OCI-LY7 (cell line): ENCODE data around the gene NDUFS8. TPM values are rescaled to one million over a fixed set of nuclear protein-coding genes. Genes with fewer than 3 reads are reported as not detected.
A peak's percentile ranks its signal among the peaks of the same experiment; 100 is the strongest.

Source experiments
- BruUV-seq: library from RNA; stranded (reverse); fragments of 400-500 nt; replicated peaks from 2 replicates; lab custom pipeline; 2021; lab: Mats Ljungman, UMichigan
- CTCF ChIA-PET: fragments of 300-600 bp; sonication (Branson Sonifier 250); formaldehyde crosslinking; loops from one replicate; lab custom pipeline; 2022; ENCODE audit warnings: antibody characterized with exemption; ENCODE audit not compliant: unreplicated experiment; lab: Charles Lee
- POLR2A ChIA-PET: fragments of 300-600 bp; sonication (Branson Sonifier 250); formaldehyde crosslinking; loops from one replicate; lab custom pipeline; 2022; ENCODE audit warnings: antibody characterized with exemption; lab: Charles Lee
- DNase-seq: peaks from one replicate; pipeline ENCODE4 v3.0.0-alpha.2; 2015; ENCODE audit warnings: low spot score
- H2AFZ ChIP-seq: fragments of 200-600 bp; sonication (generic), shearing (Covaris generic); 2 replicates; pipeline ENCODE4 v1.6.1; 2014; ENCODE audit warnings: mild to moderate bottlenecking, antibody characterized with exemption, low read length, moderate library complexity
- H3K27ac ChIP-seq: fragments of 200-600 bp; sonication (generic); 2 replicates; pipeline ENCODE4 v1.5.1; 2014; ENCODE audit warnings: mixed run types, low read depth, mild to moderate bottlenecking, moderate library complexity, low read length, inconsistent platforms; ENCODE audit not compliant: poor library complexity, severe bottlenecking
- H3K36me3 ChIP-seq: fragments of 200-600 bp; sonication (generic); 2 replicates; pipeline ENCODE4 v1.6.1; 2014; ENCODE audit warnings: mild to moderate bottlenecking, antibody characterized with exemption, low read length, moderate library complexity, mixed read lengths; ENCODE audit not compliant: insufficient read depth
- H3K4me1 ChIP-seq: fragments of 200-600 bp; sonication (generic); 2 replicates; pipeline ENCODE4 v1.5.1; 2014; ENCODE audit warnings: mild to moderate bottlenecking, low read length; ENCODE audit not compliant: insufficient read depth, poor library complexity, severe bottlenecking
- H3K4me2 ChIP-seq: fragments of 200-600 bp; sonication (generic); 2 replicates; pipeline ENCODE4 v1.6.1; 2014; ENCODE audit warnings: mild to moderate bottlenecking, low read length
- H3K4me3 ChIP-seq: fragments of 200-600 bp; sonication (generic); 2 replicates; pipeline ENCODE4 v1.5.1; 2014; ENCODE audit warnings: mild to moderate bottlenecking, low read depth, low read length; ENCODE audit not compliant: poor library complexity, severe bottlenecking
- H3K79me2 ChIP-seq: fragments of 200-600 bp; sonication (generic); 2 replicates; pipeline ENCODE4 v1.6.1; 2016; ENCODE audit warnings: low read depth, mild to moderate bottlenecking, low read length, moderate library complexity, mixed read lengths; ENCODE audit not compliant: insufficient read depth
- H3K9me2 ChIP-seq: fragments of 200-600 bp; sonication (generic); 2 replicates; pipeline ENCODE4 v1.6.1; 2016; ENCODE audit warnings: mild to moderate bottlenecking, low read length, mixed read lengths; ENCODE audit not compliant: insufficient read depth
- H3K9me3 ChIP-seq: fragments of 200-600 bp; sonication (generic); 2 replicates; pipeline ENCODE4 v1.6.1; 2014; ENCODE audit warnings: mild to moderate bottlenecking, mixed run types, low read length, mixed read lengths
- H4K20me1 ChIP-seq: fragments of 200-600 bp; sonication (generic); 2 replicates; pipeline ENCODE4 v1.6.1; 2014; ENCODE audit warnings: mild to moderate bottlenecking, antibody characterized with exemption, low read length, moderate library complexity, mixed read lengths; ENCODE audit not compliant: insufficient read depth
- EZH2phosphoT487 ChIP-seq: fragments of 200-600 bp; sonication (generic); IDR thresholded peaks from 2 replicates; pipeline ENCODE4 v1.6.1; 2018; ENCODE audit warnings: low read depth, borderline replicate concordance, mild to moderate bottlenecking, mixed run types, antibody characterized with exemption, low read length, moderate library complexity, mixed read lengths
- intact Hi-C: fragments of 100-400 bp; cut with micrococcal nuclease; formaldehyde crosslinking; loops from one replicate; pipeline ENCODE4 v1.10.0; 2022; ENCODE audit not compliant: unreplicated experiment
- total RNA-seq, 2 experiments: library from RNA; depleted of rRNA in 1 of 2; stranded (reverse); fragments of >200 nt in 1 of 2; shearing (Covaris generic) in 1 of 2; gene quantifications; 2 replicates each; pipeline ENCODE4 v1.2.3, GENCODE V29; 2014 to 2022
- TF ChIP-seq, protein P1 (sequence below): fragments of 200-600 bp; sonication (generic); conservative IDR thresholded peaks from 2 replicates; pipeline ENCODE4 v1.5.1; 2014; ENCODE audit warnings: mild to moderate bottlenecking, antibody characterized with exemption, low read length, moderate library complexity, mixed read lengths

Gene NDUFS8
- total RNA-seq, 2 experiments from 2014 or later = 126 to 173 TPM

DNA sequence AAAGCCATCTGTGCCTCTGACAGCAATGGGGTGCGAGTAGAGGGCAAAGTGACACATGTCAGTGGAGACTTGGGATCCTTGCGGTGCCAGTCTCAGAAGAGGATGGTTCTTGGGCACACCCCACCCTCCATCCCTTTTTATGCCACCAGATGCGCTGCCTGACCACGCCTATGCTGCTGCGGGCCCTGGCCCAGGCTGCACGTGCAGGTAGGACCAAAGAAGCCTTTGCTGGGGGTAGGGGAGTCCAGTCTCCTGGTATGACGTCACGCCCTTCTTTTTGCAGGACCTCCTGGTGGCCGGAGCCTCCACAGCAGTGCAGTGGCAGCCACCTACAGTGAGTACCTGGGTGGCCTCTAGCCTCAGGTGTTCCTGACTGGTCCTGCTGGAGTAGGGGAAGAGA, 1.5 kb downstream of the NDUFS8 start:
- CTCF ChIA-PET = no interaction called here
- TF ChIP-seq EZH2phosphoT487 = no peak
- TF ChIP-seq, protein P1, sequence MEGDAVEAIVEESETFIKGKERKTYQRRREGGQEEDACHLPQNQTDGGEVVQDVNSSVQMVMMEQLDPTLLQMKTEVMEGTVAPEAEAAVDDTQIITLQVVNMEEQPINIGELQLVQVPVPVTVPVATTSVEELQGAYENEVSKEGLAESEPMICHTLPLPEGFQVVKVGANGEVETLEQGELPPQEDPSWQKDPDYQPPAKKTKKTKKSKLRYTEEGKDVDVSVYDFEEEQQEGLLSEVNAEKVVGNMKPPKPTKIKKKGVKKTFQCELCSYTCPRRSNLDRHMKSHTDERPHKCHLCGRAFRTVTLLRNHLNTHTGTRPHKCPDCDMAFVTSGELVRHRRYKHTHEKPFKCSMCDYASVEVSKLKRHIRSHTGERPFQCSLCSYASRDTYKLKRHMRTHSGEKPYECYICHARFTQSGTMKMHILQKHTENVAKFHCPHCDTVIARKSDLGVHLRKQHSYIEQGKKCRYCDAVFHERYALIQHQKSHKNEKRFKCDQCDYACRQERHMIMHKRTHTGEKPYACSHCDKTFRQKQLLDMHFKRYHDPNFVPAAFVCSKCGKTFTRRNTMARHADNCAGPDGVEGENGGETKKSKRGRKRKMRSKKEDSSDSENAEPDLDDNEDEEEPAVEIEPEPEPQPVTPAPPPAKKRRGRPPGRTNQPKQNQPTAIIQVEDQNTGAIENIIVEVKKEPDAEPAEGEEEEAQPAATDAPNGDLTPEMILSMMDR = no peak
- Histone ChIP-seq H3K4me3 (peak overlapping the region; percentile 93), H3K9me3 (no peaks in the 10 kb centered on the region), H3K27ac (no peak overlapping the region), H3K36me3 (peaks cover 22% of the 10 kb centered on the region), H3K4me1 (peaks cover 28% of the 10 kb centered on the region), H3K4me2 (peak overlapping the region; percentile 97), H3K79me2 (peaks cover 11% of the 10 kb centered on the region; the same call in 1 of the 2 replicates), H3K9me2 (no peaks in the 10 kb centered on the region), H2AFZ (no peak overlapping the region), H4K20me1 (no peaks in the 10 kb centered on the region)
- POLR2A ChIA-PET = interaction anchor here (1.5 kb wide), 1 partner anchor 9 kb away, joined by 3 read pairs; no protein-coding TSS in a partner anchor
- intact Hi-C loops = no loop called here
- BruUV-seq = no TSS peak
- DNase-seq = no peak

DNA sequence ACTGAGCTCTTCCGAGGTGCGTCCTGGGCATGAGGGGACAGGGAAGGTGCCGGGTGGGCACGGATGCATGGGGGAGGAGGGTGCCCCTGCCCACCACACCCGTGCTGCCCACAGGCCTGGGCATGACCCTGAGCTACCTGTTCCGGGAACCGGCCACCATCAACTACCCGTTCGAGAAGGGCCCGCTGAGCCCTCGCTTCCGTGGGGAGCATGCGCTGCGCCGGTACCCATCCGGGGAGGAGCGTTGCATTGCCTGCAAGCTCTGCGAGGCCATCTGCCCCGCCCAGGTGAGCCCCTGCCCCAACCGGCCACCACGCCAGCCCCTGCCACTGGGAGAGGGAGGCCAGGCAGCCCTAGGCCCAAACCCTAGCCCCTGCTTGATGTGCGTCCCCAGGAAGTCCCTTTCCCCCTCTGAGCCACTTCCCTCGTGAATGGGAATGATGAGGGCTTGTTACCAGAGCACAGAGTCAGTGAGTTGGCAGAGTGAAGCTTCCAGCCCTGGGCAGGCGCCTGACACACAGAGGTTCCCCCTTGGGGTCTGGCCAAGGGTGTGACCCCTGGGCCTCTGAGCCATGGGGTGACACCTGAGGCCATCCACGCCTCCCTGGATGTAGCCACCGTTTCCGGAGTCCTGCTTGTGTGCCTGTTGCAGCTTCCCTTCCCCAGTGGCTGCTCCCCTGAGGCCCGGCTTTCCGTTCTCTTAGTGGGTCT, 2.7 kb downstream of the NDUFS8 start:
- Histone ChIP-seq H3K9me2 (no peaks in the 10 kb centered on the region), H3K79me2 (peaks cover 11% of the 10 kb centered on the region; the same call in 1 of the 2 replicates), H4K20me1 (no peaks in the 10 kb centered on the region), H2AFZ (no peak overlapping the region), H3K36me3 (peaks cover 22% of the 10 kb centered on the region), H3K4me2 (no peak overlapping the region), H3K9me3 (no peaks in the 10 kb centered on the region), H3K4me3 (no peak overlapping the region), H3K27ac (no peak overlapping the region), H3K4me1 (peaks cover 32% of the 10 kb centered on the region)
- ChIA-PET CTCF (no interaction called here), POLR2A (interaction anchor here (0.6 to 1.5 kb wide), 2 partner anchors 8 to 55 kb away, joined by 3 to 8 read pairs; no protein-coding TSS in a partner anchor)
- no peak for DNase-seq
- TF ChIP-seq EZH2phosphoT487 = no peak
- TF ChIP-seq, protein P1 = no peak
- intact Hi-C loops = no loop called here
- no TSS peak for BruUV-seq

DNA sequence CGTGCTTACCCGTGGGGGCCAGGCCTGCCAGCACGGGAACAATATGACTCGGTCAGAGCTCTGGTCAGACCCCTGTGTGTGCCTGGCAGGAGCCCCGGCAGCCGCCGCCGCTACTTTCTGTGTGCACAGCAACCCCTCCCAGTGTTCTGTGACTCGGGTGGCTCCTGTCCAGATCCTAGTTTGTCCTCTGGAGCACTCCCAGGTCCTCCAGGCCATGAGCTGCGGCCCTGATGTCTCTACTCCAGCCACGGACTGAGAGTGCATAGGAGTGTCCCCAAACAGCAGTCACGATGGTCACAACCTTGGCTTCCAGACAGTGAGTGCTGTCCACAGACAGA, 3.2 kb downstream of the NDUFS8 start:
- Histone ChIP-seq H2AFZ (no peak overlapping the region), H3K9me3 (no peaks in the 10 kb centered on the region), H3K4me1 (peaks cover 37% of the 10 kb centered on the region), H3K36me3 (peaks cover 22% of the 10 kb centered on the region), H4K20me1 (no peaks in the 10 kb centered on the region), H3K4me3 (no peak overlapping the region), H3K9me2 (no peaks in the 10 kb centered on the region), H3K79me2 (peaks cover 11% of the 10 kb centered on the region; the same call in 1 of the 2 replicates), H3K4me2 (no peak overlapping the region), H3K27ac (no peak overlapping the region)
- ChIA-PET POLR2A (no interaction called here), CTCF (no interaction called here)
- DNase-seq = no peak
- intact Hi-C loops = no loop called here
- BruUV-seq = no TSS peak
- TF ChIP-seq, protein P1 = no peak
- no peak for TF ChIP-seq EZH2phosphoT487
